ENCODE measurements around the gene FMN1.

Gene FMN1

GRCh38 chr15:33008284-33008995, 186.1 kb downstream of the FMN1 start:
- DNase-seq = no peak

GRCh38 chr15:33007303-33007855, 187.1 kb downstream of the FMN1 start:
- no peak for DNase-seq

GRCh38 chr15:33005582-33005981, 188.9 kb downstream of the FMN1 start:
- DNase-seq = no peak

GRCh38 chr15:33001926-33002325, 192.6 kb downstream of the FMN1 start:
- no peak for DNase-seq

- DNase-seq = no peak
These were observed 195.4 kb downstream of the FMN1 start for GRCh38 chr15:32998979-32999672.

GRCh38 chr15:32998182-32998581, 196.3 kb downstream of the FMN1 start:
- DNase-seq = no peak

GRCh38 chr15:32994810-32995424, 199.6 kb downstream of the FMN1 start:
- no peak for DNase-seq

- DNase-seq = no peak
These were observed 201.2 kb downstream of the FMN1 start for GRCh38 chr15:32993285-32993684.

GRCh38 chr15:32991619-32992111, 202.8 kb downstream of the FMN1 start:
- no peak for DNase-seq

GRCh38 chr15:32990071-32990470, 204.4 kb downstream of the FMN1 start:
- DNase-seq = no peak

GRCh38 chr15:32987067-32987466, 207.4 kb downstream of the FMN1 start:
- DNase-seq = no peak

GRCh38 chr15:32986147-32986546, 208.4 kb downstream of the FMN1 start:
- DNase-seq = no peak

- DNase-seq = no peak
These were observed 210.8 kb downstream of the FMN1 start for GRCh38 chr15:32983679-32984078.

- no peak for DNase-seq
These were observed 212.5 kb downstream of the FMN1 start for GRCh38 chr15:32982001-32982400.

GRCh38 chr15:32981536-32981935, 213.0 kb downstream of the FMN1 start:
- DNase-seq = no peak

GRCh38 chr15:32979710-32980109, 214.8 kb downstream of the FMN1 start:
- no peak for DNase-seq

GRCh38 chr15:32977506-32977905, 217.0 kb downstream of the FMN1 start:
- DNase-seq = no peak

GRCh38 chr15:32974691-32975090, 219.8 kb downstream of the FMN1 start:
- DNase-seq = no peak

GRCh38 chr15:32972686-32973085, 221.8 kb downstream of the FMN1 start:
- DNase-seq = no peak

- no peak for DNase-seq
These were observed 223.7 kb downstream of the FMN1 start for GRCh38 chr15:32970847-32971246.

GRCh38 chr15:32967521-32967920, 227.0 kb downstream of the FMN1 start:
- no peak for DNase-seq

- no peak for DNase-seq
These were observed 228.0 kb downstream of the FMN1 start for GRCh38 chr15:32966512-32966911.

- no peak for DNase-seq
These were observed 228.6 kb downstream of the FMN1 start for GRCh38 chr15:32965897-32966296.

- no peak for DNase-seq
These were observed 235.4 kb downstream of the FMN1 start for GRCh38 chr15:32959077-32959476.
